GM12875 (cell line): ENCODE data around the gene TTC27.
A peak's percentile ranks its signal among the peaks of the same experiment; 100 is the strongest.

Source experiments
- H3K4me3 ChIP-seq: one replicate; pipeline ENCODE4 v1.5.1; 2011; ENCODE audit warnings: low read depth, low read length, control low read depth
- CTCF ChIP-seq: IDR thresholded peaks from 2 replicates; pipeline ENCODE4 v1.5.1; 2011; ENCODE audit warnings: low read depth, mild to moderate bottlenecking, control low read depth, inconsistent platforms, low read length, moderate library complexity, borderline replicate concordance; ENCODE audit not compliant: insufficient read depth

TTC27 gene

GRCh38 chr2:32617599-32618189, 10.2 kb upstream of the TTC27 start:
- H3K4me3 ChIP-seq, result no peak overlapping the region
- no peak for TF ChIP-seq CTCF

- H3K4me3 ChIP-seq, result no peak overlapping the region
- no peak for TF ChIP-seq CTCF
These were observed 5.1 kb upstream of the TTC27 start for GRCh38 chr2:32622570-32623310.

- no peak for TF ChIP-seq CTCF
- no peak overlapping the region for H3K4me3 ChIP-seq
These were observed 4.5 kb upstream of the TTC27 start for GRCh38 chr2:32623311-32623706.

GRCh38 chr2:32624812-32625211, 3.0 kb upstream of the TTC27 start:
- TF ChIP-seq CTCF, result no peak
- H3K4me3 ChIP-seq, result no peak overlapping the region

- no peak for TF ChIP-seq CTCF
- H3K4me3 ChIP-seq, result no peak overlapping the region
These were observed 1.1 kb upstream of the TTC27 start for GRCh38 chr2:32626639-32627221.

- 0 out of 2 replicates have a peak, but pooled peaks have one; percentile 8 for TF ChIP-seq CTCF
- peak overlapping the region; percentile 79 for H3K4me3 ChIP-seq
These were observed 423 bp upstream of the TTC27 start for GRCh38 chr2:32627441-32627813.

GRCh38 chr2:32632089-32632488, 4.2 kb downstream of the TTC27 start:
- TF ChIP-seq CTCF, result no peak
- H3K4me3 ChIP-seq, result no peak overlapping the region
